BLaER1 treated with 17β-estradiol and CSF1 and Interleukin-3, amounts not matched to agents 10 nM and 100 nM (cell line): ENCODE results near the gene CREB5.
A peak's percentile ranks its signal among the peaks of the same experiment; 100 is the strongest.

ENCODE experiments used
- H3K27ac ChIP-seq, 11 experiments: shearing (Covaris generic); formaldehyde crosslinking; 2 replicates each; pipeline ENCODE4 v1.8.1; 2022
- H3K27me3 ChIP-seq, 11 experiments: shearing (Covaris generic); formaldehyde crosslinking; 2 replicates each; pipeline ENCODE4 v1.8.1; 2022
- H3K36me3 ChIP-seq, 11 experiments: shearing (Covaris generic); formaldehyde crosslinking; 2 replicates each; pipeline ENCODE4 v1.8.1; 2022
- H3K4me1 ChIP-seq, 10 experiments: shearing (Covaris generic); formaldehyde crosslinking; 2 replicates each; pipeline ENCODE4 v1.8.1; 2022
- H3K4me2 ChIP-seq, 11 experiments: shearing (Covaris generic); formaldehyde crosslinking; 2 replicates each; pipeline ENCODE4 v1.8.1; 2022
- H3K4me3 ChIP-seq, 10 experiments: shearing (Covaris generic); formaldehyde crosslinking; 2 replicates each; pipeline ENCODE4 v1.8.1; 2022
- H3K9ac ChIP-seq, 11 experiments: shearing (Covaris generic); formaldehyde crosslinking; 2 replicates each; pipeline ENCODE4 v1.8.1; 2022
- H3K9me3 ChIP-seq, 11 experiments: shearing (Covaris generic); formaldehyde crosslinking; replicated peaks in 1 of 11; 2 replicates each; pipeline ENCODE4 v1.8.1; 2022
- H4K20me1 ChIP-seq, 11 experiments: shearing (Covaris generic); formaldehyde crosslinking; 2 replicates each; pipeline ENCODE4 v1.8.1; 2022
- Cebpa-rat ChIP-seq, 11 experiments: shearing (Covaris generic); IDR thresholded peaks; 2 replicates each; pipeline ENCODE4 v1.8.1; 2022

CREB5 gene

GRCh38 chr7:28748346-28748745, 336.0 kb downstream of the CREB5 start:
- TF ChIP-seq Cebpa-rat (IDR thresholded peaks at IDR 0.05): no peak
- H3K27ac ChIP-seq: no peak overlapping the region
- H3K36me3 ChIP-seq: no peaks in the 10 kb centered on the region

GRCh38 chr7:28748933-28749584, 336.7 kb downstream of the CREB5 start:
- Histone ChIP-seq H3K36me3 (no peaks in the 10 kb centered on the region), H4K20me1 (no peaks in the 10 kb centered on the region), H3K9me3 (no peaks in the 10 kb centered on the region), H3K27me3 (no peaks in the 10 kb centered on the region), H3K4me1 (peaks cover 0 to 9% (median 0%) of the 10 kb centered on the region in 10 experiments; a peak in 5 of 20 replicates), H3K9ac (no peak overlapping the region), H3K4me2 (peak overlapping the region in 2 of 11 experiments; percentile 6 to 39; a peak in 3 of 22 replicates), H3K4me3 (no peak overlapping the region), H3K27ac (no peak overlapping the region)
- no peak for TF ChIP-seq Cebpa-rat (IDR thresholded peaks at IDR 0.05)

More at GRCh38 chr7:28748346-28748745, 336.0 kb downstream of the CREB5 start:
- Histone ChIP-seq H4K20me1 (no peaks in the 10 kb centered on the region), H3K4me2 (no peak overlapping the region), H3K9ac (no peak overlapping the region), H3K9me3 (no peaks in the 10 kb centered on the region), H3K27me3 (no peaks in the 10 kb centered on the region), H3K4me1 (peaks cover 0 to 9% (median 0%) of the 10 kb centered on the region in 10 experiments; a peak in 5 of 20 replicates), H3K4me3 (no peak overlapping the region)

GRCh38 chr7:28749638-28750037, 337.3 kb downstream of the CREB5 start:
- no peaks in the 10 kb centered on the region for H4K20me1 ChIP-seq
- no peak overlapping the region for H3K27ac ChIP-seq
- peaks cover 0 to 9% (median 0%) of the 10 kb centered on the region in 10 experiments; a peak in 5 of 20 replicates for H3K4me1 ChIP-seq
- no peak overlapping the region for H3K9ac ChIP-seq
- H3K4me3 ChIP-seq: no peak overlapping the region
- H3K9me3 ChIP-seq: no peaks in the 10 kb centered on the region
- peak overlapping the region in 2 of 11 experiments; percentile 6 to 39; a peak in 2 of 22 replicates for H3K4me2 ChIP-seq
- TF ChIP-seq Cebpa-rat (IDR thresholded peaks at IDR 0.05): no peak
- H3K27me3 ChIP-seq: no peaks in the 10 kb centered on the region
- H3K36me3 ChIP-seq: no peaks in the 10 kb centered on the region

GRCh38 chr7:28750981-28751380, 338.7 kb downstream of the CREB5 start:
- Histone ChIP-seq H3K36me3 (no peaks in the 10 kb centered on the region), H3K27me3 (no peaks in the 10 kb centered on the region), H3K4me1 (peaks cover 0 to 9% (median 0%) of the 10 kb centered on the region in 10 experiments; a peak in 4 of 20 replicates), H3K4me2 (no peak overlapping the region), H3K9me3 (no peaks in the 10 kb centered on the region), H4K20me1 (no peaks in the 10 kb centered on the region), H3K4me3 (no peak overlapping the region), H3K9ac (no peak overlapping the region), H3K27ac (no peak overlapping the region)
- TF ChIP-seq Cebpa-rat (IDR thresholded peaks at IDR 0.05): no peak

GRCh38 chr7:28753613-28754012, 341.3 kb downstream of the CREB5 start:
- TF ChIP-seq Cebpa-rat (IDR thresholded peaks at IDR 0.05): no peak
- Histone ChIP-seq H3K4me2 (no peak overlapping the region), H3K9me3 (no peaks in the 10 kb centered on the region), H3K27ac (no peak overlapping the region), H3K9ac (no peak overlapping the region), H3K4me3 (no peak overlapping the region), H3K27me3 (no peaks in the 10 kb centered on the region), H3K4me1 (peaks cover 0 to 9% (median 0%) of the 10 kb centered on the region in 10 experiments; a peak in 4 of 20 replicates), H4K20me1 (no peaks in the 10 kb centered on the region), H3K36me3 (no peaks in the 10 kb centered on the region)

- Histone ChIP-seq H3K9me3 (no peaks in the 10 kb centered on the region), H3K9ac (no peak overlapping the region), H3K4me3 (no peak overlapping the region), H3K27ac (no peak overlapping the region), H3K4me1 (peaks cover 0 to 6% (median 0%) of the 10 kb centered on the region in 10 experiments; a peak in 4 of 20 replicates), H3K27me3 (no peaks in the 10 kb centered on the region), H4K20me1 (no peaks in the 10 kb centered on the region), H3K4me2 (no peak overlapping the region), H3K36me3 (no peaks in the 10 kb centered on the region)
- TF ChIP-seq Cebpa-rat (IDR thresholded peaks at IDR 0.05): no peak
These were observed 341.7 kb downstream of the CREB5 start for GRCh38 chr7:28754027-28754426.

- H4K20me1 ChIP-seq: no peaks in the 10 kb centered on the region
- H3K4me2 ChIP-seq: no peak overlapping the region
- no peaks in the 10 kb centered on the region for H3K27me3 ChIP-seq
- H3K36me3 ChIP-seq: no peaks in the 10 kb centered on the region
- H3K4me1 ChIP-seq: peaks cover 0 to 2% (median 0%) of the 10 kb centered on the region in 10 experiments; a peak in 3 of 20 replicates
- no peak overlapping the region for H3K9ac ChIP-seq
- H3K9me3 ChIP-seq: no peaks in the 10 kb centered on the region
- no peak overlapping the region for H3K27ac ChIP-seq
- no peak overlapping the region for H3K4me3 ChIP-seq
- no peak for TF ChIP-seq Cebpa-rat (IDR thresholded peaks at IDR 0.05)
These were observed 342.1 kb downstream of the CREB5 start for GRCh38 chr7:28754447-28754846.

- Histone ChIP-seq H3K27ac (no peak overlapping the region), H4K20me1 (no peaks in the 10 kb centered on the region)
These were observed 342.9 kb downstream of the CREB5 start for GRCh38 chr7:28755255-28755654.

GRCh38 chr7:28758186-28758585, 345.9 kb downstream of the CREB5 start:
- H3K9ac ChIP-seq: no peak overlapping the region
- H4K20me1 ChIP-seq: no peaks in the 10 kb centered on the region
- no peaks in the 10 kb centered on the region for H3K36me3 ChIP-seq
- H3K27ac ChIP-seq: no peak overlapping the region
- no peaks in the 10 kb centered on the region for H3K9me3 ChIP-seq
- no peak overlapping the region for H3K4me2 ChIP-seq
- no peaks in the 10 kb centered on the region for H3K4me1 ChIP-seq
- TF ChIP-seq Cebpa-rat (IDR thresholded peaks at IDR 0.05): no peak
- no peak overlapping the region for H3K4me3 ChIP-seq
- no peaks in the 10 kb centered on the region for H3K27me3 ChIP-seq

More at GRCh38 chr7:28755255-28755654, 342.9 kb downstream of the CREB5 start:
- no peak overlapping the region for H3K4me2 ChIP-seq
- no peaks in the 10 kb centered on the region for H3K36me3 ChIP-seq
- H3K4me3 ChIP-seq: no peak overlapping the region
- TF ChIP-seq Cebpa-rat (IDR thresholded peaks at IDR 0.05): no peak
- H3K9ac ChIP-seq: no peak overlapping the region
- H3K4me1 ChIP-seq: no peaks in the 10 kb centered on the region
- H3K9me3 ChIP-seq: no peaks in the 10 kb centered on the region
- no peaks in the 10 kb centered on the region for H3K27me3 ChIP-seq

GRCh38 chr7:28759475-28759971, 347.2 kb downstream of the CREB5 start:
- Histone ChIP-seq H3K4me3 (no peak overlapping the region), H3K27me3 (no peaks in the 10 kb centered on the region), H3K9ac (no peak overlapping the region), H3K4me2 (no peak overlapping the region), H3K4me1 (no peaks in the 10 kb centered on the region), H3K27ac (no peak overlapping the region), H3K36me3 (no peaks in the 10 kb centered on the region), H4K20me1 (no peaks in the 10 kb centered on the region), H3K9me3 (no peaks in the 10 kb centered on the region)
- no peak for TF ChIP-seq Cebpa-rat (IDR thresholded peaks at IDR 0.05)
